HEK293 (cell line): ENCODE data around the gene MBD5.

Source experiments
- CTCF ChIA-PET: fragments of 350-600 bp; formaldehyde crosslinking; extraction: SDS; loops from one replicate; lab custom pipeline; 2021; ENCODE audit warnings: antibody characterized with exemption; lab: Yijun Ruan, JAX
- POLR2A ChIA-PET: fragments of 300-600 bp; formaldehyde crosslinking; extraction: SDS; loops from one replicate; lab custom pipeline; 2020; ENCODE audit warnings: antibody characterized with exemption, inconsistent platforms; lab: Yijun Ruan, JAX
- H3K27ac ChIP-seq: fragments of 200-500 bp; sonication (Bioruptor generic); 2 replicates; pipeline ENCODE4 v1.5.1; 2014; ENCODE audit warnings: low read depth, low read length, control low read depth, inconsistent platforms; ENCODE audit errors: extremely low read depth
- H3K36me3 ChIP-seq, 2 experiments: fragments of 200-500 bp in 1 of 2; sonication (Bioruptor generic) in 1 of 2; 1 replicate in 1 of 2; 2 replicates in 1 of 2; pipeline ENCODE4 v1.5.1; 2014 to 2017; ENCODE audit warnings: inconsistent platforms in 2 of 2, low read length in 2 of 2; ENCODE audit not compliant: control insufficient read depth in 2 of 2, insufficient read depth in 1 of 2
- H3K4me1 ChIP-seq: fragments of 200-500 bp; sonication (Bioruptor generic); 2 replicates; pipeline ENCODE4 v1.5.1; 2014; ENCODE audit warnings: mild to moderate bottlenecking, low read length, inconsistent platforms; ENCODE audit not compliant: control insufficient read depth, insufficient read depth
- H3K4me3 ChIP-seq: 2 replicates; pipeline ENCODE4 v1.5.1; 2011; ENCODE audit warnings: low read depth, mild to moderate bottlenecking, control low read depth, low read length, moderate library complexity
- H3K9me3 ChIP-seq: fragments of 200-500 bp; sonication (Bioruptor generic); 2 replicates; pipeline ENCODE4 v1.5.1; 2014; ENCODE audit warnings: low read depth, low read length, inconsistent platforms; ENCODE audit not compliant: control insufficient read depth, insufficient read depth
- GLIS1 ChIP-seq: fragments of 450-650 bp; formaldehyde crosslinking; IDR thresholded peaks from 2 replicates; pipeline ENCODE4 v1.5.1; 2016; ENCODE audit warnings: missing biosample characterization, missing genetic modification characterization
- HOXA7 ChIP-seq: sonication (generic); formaldehyde crosslinking; IDR thresholded peaks from 2 replicates; pipeline ENCODE4 v1.8.1; 2022; ENCODE audit warnings: missing genetic modification reagents, borderline replicate concordance
- KLF10 ChIP-seq: fragments of 450-650 bp; IDR thresholded peaks from 2 replicates; pipeline ENCODE4 v1.5.1; 2018; ENCODE audit warnings: missing biosample characterization, mild to moderate bottlenecking, missing genetic modification characterization
- KLF7 ChIP-seq: fragments of 450-650 bp; formaldehyde crosslinking; IDR thresholded peaks from 2 replicates; pipeline ENCODE4 v1.5.1; 2016; ENCODE audit warnings: missing biosample characterization, missing genetic modification characterization, borderline replicate concordance
- KLF8 ChIP-seq: fragments of 450-650 bp; formaldehyde crosslinking; IDR thresholded peaks from 2 replicates; pipeline ENCODE4 v1.5.1; 2016; ENCODE audit warnings: missing biosample characterization, missing genetic modification characterization
- ZEB2 ChIP-seq: fragments of 450-650 bp; formaldehyde crosslinking; IDR thresholded peaks from 2 replicates; pipeline ENCODE4 v1.5.1; 2016; ENCODE audit warnings: missing biosample characterization, missing genetic modification characterization
- ZNF112 ChIP-seq: fragments of 450-650 bp; formaldehyde crosslinking; IDR thresholded peaks from 2 replicates; pipeline ENCODE4 v1.5.0; 2017; ENCODE audit warnings: missing biosample characterization, missing genetic modification characterization
- ZNF121 ChIP-seq: fragments of 450-650 bp; formaldehyde crosslinking; IDR thresholded peaks from 2 replicates; pipeline ENCODE4 v1.5.1; 2016; ENCODE audit warnings: missing biosample characterization, missing genetic modification characterization
- ZNF426 ChIP-seq: fragments of 450-650 bp; formaldehyde crosslinking; IDR thresholded peaks from 2 replicates; pipeline ENCODE4 v1.5.1; 2017; ENCODE audit warnings: missing biosample characterization, missing genetic modification characterization, mild to moderate bottlenecking, inconsistent platforms, moderate library complexity
- TF ChIP-seq, protein P1 (sequence below): IDR thresholded peaks from 2 replicates; pipeline ENCODE4 v1.6.1; 2011; ENCODE audit warnings: mild to moderate bottlenecking, low read depth, low read length, borderline replicate concordance
- TF ChIP-seq, protein P2 (sequence below): fragments of 450-650 bp; formaldehyde crosslinking; IDR thresholded peaks from 2 replicates; pipeline ENCODE4 v1.5.1; 2017; ENCODE audit warnings: missing biosample characterization, missing genetic modification characterization
- TF ChIP-seq, protein P3 (sequence below): fragments of 450-650 bp; formaldehyde crosslinking; IDR thresholded peaks from 2 replicates; pipeline ENCODE4 v1.5.1; 2016; ENCODE audit warnings: missing biosample characterization, missing genetic modification characterization, borderline replicate concordance
- TF ChIP-seq, protein P4 (sequence below): fragments of 450-650 bp; formaldehyde crosslinking; IDR thresholded peaks from 2 replicates; pipeline ENCODE4 v1.5.1; 2016; ENCODE audit warnings: missing biosample characterization, missing genetic modification characterization
- TF ChIP-seq, protein P5 (sequence below): fragments of 450-650 bp; formaldehyde crosslinking; IDR thresholded peaks from 2 replicates; pipeline ENCODE4 v1.5.1; 2016; ENCODE audit warnings: missing biosample characterization, missing genetic modification characterization

MBD5 gene

DNA sequence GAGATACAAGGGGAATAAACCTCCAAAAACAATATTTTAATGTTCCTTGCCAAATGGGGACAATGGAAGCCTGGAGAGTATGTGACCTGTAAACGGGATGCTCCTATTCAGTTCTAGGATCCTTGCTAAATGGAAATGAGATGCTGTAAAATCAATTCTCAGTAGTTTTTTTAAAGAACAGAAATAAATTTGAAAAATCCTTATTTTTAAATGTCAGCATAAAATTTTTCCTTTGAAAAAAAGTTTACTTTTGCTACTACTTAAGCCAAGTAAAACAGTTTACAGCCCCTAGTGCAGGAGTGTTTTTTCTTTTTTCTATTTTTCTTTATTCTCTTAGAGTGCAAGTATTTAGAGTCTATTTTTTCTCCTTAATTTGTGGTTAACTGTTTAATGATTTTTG lies 158.8 kb downstream of the MBD5 start:
- no peak for TF ChIP-seq ZNF121 (tag by site-specific recombination)
- no peak for TF ChIP-seq ZNF112 (tag by site-specific recombination)
- TF ChIP-seq KLF8: no peak
- POLR2A ChIA-PET: no interaction called here
- H3K36me3 ChIP-seq: peaks cover 8 to 9% of the 10 kb centered on the region in 2 experiments
- no peaks in the 10 kb centered on the region for H3K9me3 ChIP-seq
- H3K4me1 ChIP-seq: no peaks in the 10 kb centered on the region
- H3K27ac ChIP-seq: no peak overlapping the region
- H3K4me3 ChIP-seq: no peak overlapping the region
- CTCF ChIA-PET: interaction anchor here (0.7 kb wide), 1 partner anchor 61 kb away, joined by 3 read pairs; no protein-coding TSS in a partner anchor

DNA sequence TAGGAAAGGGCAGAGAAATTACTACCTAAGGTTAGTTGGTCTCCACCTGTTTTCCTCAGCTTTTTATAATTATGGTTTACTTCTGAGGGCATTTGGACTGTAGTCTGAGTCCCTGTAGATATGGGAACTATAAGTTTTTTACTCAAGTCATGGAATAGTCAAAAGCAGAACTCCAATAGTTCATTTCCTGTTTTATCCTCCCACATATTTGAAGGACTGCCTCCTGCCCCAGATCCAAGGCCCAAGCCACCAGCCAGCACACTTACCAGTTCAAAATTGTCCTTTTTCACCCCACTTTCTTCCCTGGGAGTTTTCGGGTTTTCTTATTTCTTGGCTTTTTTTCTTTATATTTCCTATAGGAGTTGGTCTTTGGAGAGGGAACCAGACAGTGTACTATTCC lies 164.1 kb downstream of the MBD5 start:
- Histone ChIP-seq H3K27ac (no peak overlapping the region), H3K4me3 (no peak overlapping the region), H3K9me3 (no peaks in the 10 kb centered on the region), H3K36me3 (peaks cover 0 to 12% of the 10 kb centered on the region in 2 experiments; a peak in 1 of 3 replicates), H3K4me1 (no peaks in the 10 kb centered on the region)
- TF ChIP-seq, protein P1, sequence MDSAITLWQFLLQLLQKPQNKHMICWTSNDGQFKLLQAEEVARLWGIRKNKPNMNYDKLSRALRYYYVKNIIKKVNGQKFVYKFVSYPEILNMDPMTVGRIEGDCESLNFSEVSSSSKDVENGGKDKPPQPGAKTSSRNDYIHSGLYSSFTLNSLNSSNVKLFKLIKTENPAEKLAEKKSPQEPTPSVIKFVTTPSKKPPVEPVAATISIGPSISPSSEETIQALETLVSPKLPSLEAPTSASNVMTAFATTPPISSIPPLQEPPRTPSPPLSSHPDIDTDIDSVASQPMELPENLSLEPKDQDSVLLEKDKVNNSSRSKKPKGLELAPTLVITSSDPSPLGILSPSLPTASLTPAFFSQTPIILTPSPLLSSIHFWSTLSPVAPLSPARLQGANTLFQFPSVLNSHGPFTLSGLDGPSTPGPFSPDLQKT: no peak
- TF ChIP-seq, protein P2, sequence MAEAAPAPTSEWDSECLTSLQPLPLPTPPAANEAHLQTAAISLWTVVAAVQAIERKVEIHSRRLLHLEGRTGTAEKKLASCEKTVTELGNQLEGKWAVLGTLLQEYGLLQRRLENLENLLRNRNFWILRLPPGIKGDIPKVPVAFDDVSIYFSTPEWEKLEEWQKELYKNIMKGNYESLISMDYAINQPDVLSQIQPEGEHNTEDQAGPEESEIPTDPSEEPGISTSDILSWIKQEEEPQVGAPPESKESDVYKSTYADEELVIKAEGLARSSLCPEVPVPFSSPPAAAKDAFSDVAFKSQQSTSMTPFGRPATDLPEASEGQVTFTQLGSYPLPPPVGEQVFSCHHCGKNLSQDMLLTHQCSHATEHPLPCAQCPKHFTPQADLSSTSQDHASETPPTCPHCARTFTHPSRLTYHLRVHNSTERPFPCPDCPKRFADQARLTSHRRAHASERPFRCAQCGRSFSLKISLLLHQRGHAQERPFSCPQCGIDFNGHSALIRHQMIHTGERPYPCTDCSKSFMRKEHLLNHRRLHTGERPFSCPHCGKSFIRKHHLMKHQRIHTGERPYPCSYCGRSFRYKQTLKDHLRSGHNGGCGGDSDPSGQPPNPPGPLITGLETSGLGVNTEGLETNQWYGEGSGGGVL (tag by site-specific recombination): no peak
- TF ChIP-seq KLF10 (no peak), HOXA7 (no peak), ZEB2 (tag by site-specific recombination) (no peak), ZNF426 (tag by site-specific recombination) (no peak), GLIS1 (tag by site-specific recombination) (no peak), KLF7 (tag by site-specific recombination) (no peak)
- TF ChIP-seq, protein P3, sequence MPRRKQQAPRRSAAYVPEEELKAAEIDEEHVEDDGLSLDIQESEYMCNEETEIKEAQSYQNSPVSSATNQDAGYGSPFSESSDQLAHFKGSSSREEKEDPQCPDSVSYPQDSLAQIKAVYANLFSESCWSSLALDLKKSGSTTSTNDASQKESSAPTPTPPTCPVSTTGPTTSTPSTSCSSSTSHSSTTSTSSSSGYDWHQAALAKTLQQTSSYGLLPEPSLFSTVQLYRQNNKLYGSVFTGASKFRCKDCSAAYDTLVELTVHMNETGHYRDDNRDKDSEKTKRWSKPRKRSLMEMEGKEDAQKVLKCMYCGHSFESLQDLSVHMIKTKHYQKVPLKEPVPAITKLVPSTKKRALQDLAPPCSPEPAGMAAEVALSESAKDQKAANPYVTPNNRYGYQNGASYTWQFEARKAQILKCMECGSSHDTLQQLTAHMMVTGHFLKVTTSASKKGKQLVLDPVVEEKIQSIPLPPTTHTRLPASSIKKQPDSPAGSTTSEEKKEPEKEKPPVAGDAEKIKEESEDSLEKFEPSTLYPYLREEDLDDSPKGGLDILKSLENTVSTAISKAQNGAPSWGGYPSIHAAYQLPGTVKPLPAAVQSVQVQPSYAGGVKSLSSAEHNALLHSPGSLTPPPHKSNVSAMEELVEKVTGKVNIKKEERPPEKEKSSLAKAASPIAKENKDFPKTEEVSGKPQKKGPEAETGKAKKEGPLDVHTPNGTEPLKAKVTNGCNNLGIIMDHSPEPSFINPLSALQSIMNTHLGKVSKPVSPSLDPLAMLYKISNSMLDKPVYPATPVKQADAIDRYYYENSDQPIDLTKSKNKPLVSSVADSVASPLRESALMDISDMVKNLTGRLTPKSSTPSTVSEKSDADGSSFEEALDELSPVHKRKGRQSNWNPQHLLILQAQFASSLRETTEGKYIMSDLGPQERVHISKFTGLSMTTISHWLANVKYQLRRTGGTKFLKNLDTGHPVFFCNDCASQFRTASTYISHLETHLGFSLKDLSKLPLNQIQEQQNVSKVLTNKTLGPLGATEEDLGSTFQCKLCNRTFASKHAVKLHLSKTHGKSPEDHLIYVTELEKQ (tag by site-specific recombination): no peak
- TF ChIP-seq, protein P4, sequence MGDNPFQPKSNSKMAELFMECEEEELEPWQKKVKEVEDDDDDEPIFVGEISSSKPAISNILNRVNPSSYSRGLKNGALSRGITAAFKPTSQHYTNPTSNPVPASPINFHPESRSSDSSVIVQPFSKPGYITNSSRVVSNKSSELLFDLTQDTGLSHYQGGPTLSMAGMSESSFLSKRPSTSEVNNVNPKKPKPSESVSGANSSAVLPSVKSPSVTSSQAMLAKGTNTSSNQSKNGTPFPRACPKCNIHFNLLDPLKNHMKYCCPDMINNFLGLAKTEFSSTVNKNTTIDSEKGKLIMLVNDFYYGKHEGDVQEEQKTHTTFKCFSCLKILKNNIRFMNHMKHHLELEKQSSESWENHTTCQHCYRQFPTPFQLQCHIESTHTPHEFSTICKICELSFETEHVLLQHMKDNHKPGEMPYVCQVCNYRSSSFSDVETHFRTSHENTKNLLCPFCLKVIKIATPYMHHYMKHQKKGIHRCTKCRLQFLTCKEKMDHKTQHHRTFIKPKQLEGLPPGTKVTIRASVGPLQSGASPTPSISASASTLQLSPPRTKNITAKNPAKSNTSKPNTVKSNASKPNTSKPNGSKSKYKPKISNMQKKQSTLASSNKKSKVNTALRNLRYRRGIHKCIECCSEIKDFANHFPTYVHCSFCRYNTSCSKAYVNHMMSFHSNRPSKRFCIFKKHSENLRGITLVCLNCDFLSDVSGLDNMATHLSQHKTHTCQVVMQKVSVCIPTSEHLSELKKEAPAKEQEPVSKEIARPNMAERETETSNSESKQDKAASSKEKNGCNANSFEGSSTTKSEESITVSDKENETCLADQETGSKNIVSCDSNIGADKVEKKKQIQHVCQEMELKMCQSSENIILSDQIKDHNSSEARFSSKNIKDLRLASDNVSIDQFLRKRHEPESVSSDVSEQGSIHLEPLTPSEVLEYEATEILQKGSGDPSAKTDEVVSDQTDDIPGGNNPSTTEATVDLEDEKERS (tag by site-specific recombination): no peak
- TF ChIP-seq, protein P5, sequence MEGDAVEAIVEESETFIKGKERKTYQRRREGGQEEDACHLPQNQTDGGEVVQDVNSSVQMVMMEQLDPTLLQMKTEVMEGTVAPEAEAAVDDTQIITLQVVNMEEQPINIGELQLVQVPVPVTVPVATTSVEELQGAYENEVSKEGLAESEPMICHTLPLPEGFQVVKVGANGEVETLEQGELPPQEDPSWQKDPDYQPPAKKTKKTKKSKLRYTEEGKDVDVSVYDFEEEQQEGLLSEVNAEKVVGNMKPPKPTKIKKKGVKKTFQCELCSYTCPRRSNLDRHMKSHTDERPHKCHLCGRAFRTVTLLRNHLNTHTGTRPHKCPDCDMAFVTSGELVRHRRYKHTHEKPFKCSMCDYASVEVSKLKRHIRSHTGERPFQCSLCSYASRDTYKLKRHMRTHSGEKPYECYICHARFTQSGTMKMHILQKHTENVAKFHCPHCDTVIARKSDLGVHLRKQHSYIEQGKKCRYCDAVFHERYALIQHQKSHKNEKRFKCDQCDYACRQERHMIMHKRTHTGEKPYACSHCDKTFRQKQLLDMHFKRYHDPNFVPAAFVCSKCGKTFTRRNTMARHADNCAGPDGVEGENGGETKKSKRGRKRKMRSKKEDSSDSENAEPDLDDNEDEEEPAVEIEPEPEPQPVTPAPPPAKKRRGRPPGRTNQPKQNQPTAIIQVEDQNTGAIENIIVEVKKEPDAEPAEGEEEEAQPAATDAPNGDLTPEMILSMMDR: no peak
- POLR2A ChIA-PET: no interaction called here
- CTCF ChIA-PET: no interaction called here
